MCF 10A (cell line): ENCODE results near the gene GPRC5D. TPM values are rescaled to one million over a fixed set of nuclear protein-coding genes. Genes with fewer than 3 reads are reported as not detected.

ENCODE experiments used
- BruUV-seq: library from RNA; stranded (reverse); fragments of 400-500 nt; replicated peaks from 2 replicates; lab custom pipeline; 2021; lab: Mats Ljungman, UMichigan
- CTCF ChIA-PET: fragments of 300-600 bp; sonication (Branson Sonifier 250); formaldehyde crosslinking; extraction: SDS; loops from one replicate; lab custom pipeline; 2021; ENCODE audit warnings: antibody characterized with exemption, inconsistent platforms; lab: Yijun Ruan, JAX
- POLR2A ChIA-PET: fragments of 300-600, 350-650 bp; sonication (Branson Sonifier 250); formaldehyde crosslinking; extraction: SDS; loops from one replicate; lab custom pipeline; 2020; ENCODE audit warnings: antibody characterized with exemption, inconsistent platforms; lab: Yijun Ruan, JAX
- DNase-seq: peaks from one replicate; pipeline ENCODE4 v3.0.0-alpha.2; 2018; ENCODE audit not compliant: unreplicated experiment
- H3K27ac Mint-ChIP-seq: one replicate; pipeline ENCODE4 v1.8.0; 2022; ENCODE audit warnings: mild to moderate bottlenecking, low read depth, mixed read lengths; ENCODE audit not compliant: unreplicated experiment
- H3K27me3 Mint-ChIP-seq: one replicate; pipeline ENCODE4 v1.8.0; 2022; ENCODE audit warnings: mixed read lengths; ENCODE audit not compliant: insufficient read depth, unreplicated experiment
- H3K36me3 Mint-ChIP-seq: one replicate; pipeline ENCODE4 v1.8.0; 2022; ENCODE audit warnings: mild to moderate bottlenecking, moderate library complexity, mixed read lengths; ENCODE audit not compliant: insufficient read depth, unreplicated experiment
- H3K4me1 Mint-ChIP-seq: one replicate; pipeline ENCODE4 v1.8.0; 2022; ENCODE audit warnings: mixed read lengths; ENCODE audit not compliant: insufficient read depth, unreplicated experiment
- H3K4me3 Mint-ChIP-seq: one replicate; pipeline ENCODE4 v1.8.0; 2022; ENCODE audit warnings: mild to moderate bottlenecking, moderate library complexity, mixed read lengths; ENCODE audit not compliant: unreplicated experiment
- H3K9me3 Mint-ChIP-seq: one replicate; pipeline ENCODE4 v1.8.0; 2022; ENCODE audit warnings: mixed read lengths; ENCODE audit not compliant: unreplicated experiment
- intact Hi-C: fragments of 100-400 bp; cut with micrococcal nuclease; formaldehyde crosslinking; loops from 2 replicates; pipeline ENCODE4 v1.14.1; 2022
- total RNA-seq: library from RNA; stranded (reverse); gene quantifications from 2 replicates; pipeline ENCODE4 v1.2.3, GENCODE V29; 2022
- TF ChIP-seq, protein P1 (sequence below): fragments of 200-600 bp; IDR thresholded peaks from one replicate; pipeline ENCODE4 v1.8.0; 2022; ENCODE audit warnings: antibody characterized with exemption, mild to moderate bottlenecking; ENCODE audit not compliant: unreplicated experiment

GPRC5D gene
- total RNA-seq, 1 experiment from 2014 or later, result not detected

- CTCF ChIA-PET, result interaction anchor here (0.6 to 11.7 kb wide), 10 partner anchors 11 to 248 kb away, joined by 3 to 150 read pairs (median 5); no protein-coding TSS in a partner anchor
- TF ChIP-seq, protein P1, sequence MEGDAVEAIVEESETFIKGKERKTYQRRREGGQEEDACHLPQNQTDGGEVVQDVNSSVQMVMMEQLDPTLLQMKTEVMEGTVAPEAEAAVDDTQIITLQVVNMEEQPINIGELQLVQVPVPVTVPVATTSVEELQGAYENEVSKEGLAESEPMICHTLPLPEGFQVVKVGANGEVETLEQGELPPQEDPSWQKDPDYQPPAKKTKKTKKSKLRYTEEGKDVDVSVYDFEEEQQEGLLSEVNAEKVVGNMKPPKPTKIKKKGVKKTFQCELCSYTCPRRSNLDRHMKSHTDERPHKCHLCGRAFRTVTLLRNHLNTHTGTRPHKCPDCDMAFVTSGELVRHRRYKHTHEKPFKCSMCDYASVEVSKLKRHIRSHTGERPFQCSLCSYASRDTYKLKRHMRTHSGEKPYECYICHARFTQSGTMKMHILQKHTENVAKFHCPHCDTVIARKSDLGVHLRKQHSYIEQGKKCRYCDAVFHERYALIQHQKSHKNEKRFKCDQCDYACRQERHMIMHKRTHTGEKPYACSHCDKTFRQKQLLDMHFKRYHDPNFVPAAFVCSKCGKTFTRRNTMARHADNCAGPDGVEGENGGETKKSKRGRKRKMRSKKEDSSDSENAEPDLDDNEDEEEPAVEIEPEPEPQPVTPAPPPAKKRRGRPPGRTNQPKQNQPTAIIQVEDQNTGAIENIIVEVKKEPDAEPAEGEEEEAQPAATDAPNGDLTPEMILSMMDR, result no peak
- Mint-ChIP-seq H3K4me3 (no peak overlapping the region), H3K27me3 (no peaks in the 10 kb centered on the region), H3K4me1 (peaks cover 13% of the 10 kb centered on the region), H3K9me3 (no peaks in the 10 kb centered on the region), H3K27ac (no peak overlapping the region), H3K36me3 (peaks cover 27% of the 10 kb centered on the region)
- intact Hi-C loops, result no loop called here
- BruUV-seq, result no TSS peak
- POLR2A ChIA-PET, result interaction anchor here (1.8 kb wide), 1 partner anchor 10 kb away, joined by 8 read pairs; no protein-coding TSS in a partner anchor
- no peak for DNase-seq
Measured at GRCh38 chr12:12986775-12987331, 34.9 kb upstream of the GPRC5D start.

- Mint-ChIP-seq H3K9me3 (no peaks in the 10 kb centered on the region), H3K27me3 (no peaks in the 10 kb centered on the region), H3K4me1 (peaks cover 6% of the 10 kb centered on the region), H3K36me3 (peaks cover 27% of the 10 kb centered on the region), H3K4me3 (no peak overlapping the region), H3K27ac (no peak overlapping the region)
- DNase-seq, result peak; percentile 55
- intact Hi-C loops, result no loop called here
- no TSS peak for BruUV-seq
- ChIA-PET CTCF (interaction anchor here (0.7 to 11.7 kb wide), 12 partner anchors 10 to 249 kb away, joined by 3 to 150 read pairs (median 5); no protein-coding TSS in a partner anchor), POLR2A (interaction anchor here (1.0 to 1.8 kb wide), 3 partner anchors 9 to 107 kb away, joined by 3 to 8 read pairs (median 3); no protein-coding TSS in a partner anchor)
- TF ChIP-seq, protein P1, result peak; percentile 30
Measured at GRCh38 chr12:12985817-12986408, 33.9 kb upstream of the GPRC5D start.

DNA sequence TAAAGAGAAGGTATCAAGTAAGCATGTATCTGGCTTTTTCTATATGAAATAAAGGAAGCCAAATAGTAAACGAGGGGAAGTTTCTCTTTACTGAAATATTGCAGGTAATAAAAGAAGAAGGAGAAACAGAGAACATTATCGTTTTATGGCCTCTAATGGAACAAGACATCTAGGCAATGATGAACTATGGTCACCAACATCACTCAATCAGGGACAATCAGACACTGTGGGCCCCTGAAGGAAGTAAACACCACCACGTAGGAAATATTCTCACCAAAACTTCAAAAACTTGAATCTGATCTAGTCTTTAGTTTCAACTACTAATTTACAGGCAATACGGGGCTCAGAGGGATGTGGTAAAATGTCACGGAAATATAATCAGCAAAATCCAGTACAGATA lies 32.2 kb upstream of the GPRC5D start:
- ChIA-PET CTCF (interaction anchor here (0.6 to 11.7 kb wide), 27 partner anchors 9 to 252 kb away, joined by 3 to 150 read pairs (median 5); partner anchors contain the start of gene DDX47), POLR2A (interaction anchor here (1.1 to 2.5 kb wide), 3 partner anchors 68 to 262 kb away, joined by 3 to 7 read pairs (median 4); no protein-coding TSS in a partner anchor)
- H3K36me3 Mint-ChIP-seq, result peaks cover 27% of the 10 kb centered on the region
- no TSS peak for BruUV-seq
- H3K27me3 Mint-ChIP-seq, result no peaks in the 10 kb centered on the region
- peaks cover 6% of the 10 kb centered on the region for H3K4me1 Mint-ChIP-seq
- TF ChIP-seq, protein P1, result no peak
- no peak for DNase-seq
- H3K9me3 Mint-ChIP-seq, result no peaks in the 10 kb centered on the region
- H3K27ac Mint-ChIP-seq, result peak overlapping the region; percentile 0
- no peak overlapping the region for H3K4me3 Mint-ChIP-seq
- intact Hi-C loops, result loop anchor here (5.0 kb wide), 1 partner anchor 228 kb away; no protein-coding TSS in a partner anchor

DNA sequence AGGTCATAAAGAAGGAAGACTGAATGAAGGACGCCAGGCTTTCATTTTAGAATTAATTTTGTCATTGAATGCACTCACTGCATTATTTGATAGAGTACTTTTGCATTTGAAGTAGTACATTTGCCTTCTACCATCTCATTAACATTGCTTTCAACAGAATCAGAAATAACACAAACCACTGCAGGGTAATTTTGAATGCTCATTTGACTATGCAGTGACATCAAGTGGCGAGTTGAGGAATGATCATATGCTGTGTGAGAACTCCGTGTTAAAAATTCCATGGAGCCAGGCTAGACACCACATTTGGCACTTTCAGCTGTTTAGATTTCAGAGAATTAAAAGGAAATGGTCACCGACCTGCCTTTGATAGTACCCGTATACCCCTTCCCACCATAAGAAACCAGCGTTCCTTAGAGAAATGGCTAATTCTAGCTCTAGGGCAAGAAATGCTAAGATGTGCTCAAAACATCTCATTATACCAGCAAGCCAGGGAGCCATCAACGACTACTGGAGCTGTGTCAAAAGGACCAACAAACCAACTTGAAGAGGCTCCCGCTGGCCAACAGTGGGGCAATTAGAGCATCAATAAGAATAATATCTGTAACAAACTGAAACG lies 31.6 kb upstream of the GPRC5D start:
- ChIA-PET CTCF (interaction anchor here (0.6 to 11.7 kb wide), 29 partner anchors 8 to 252 kb away, joined by 3 to 150 read pairs (median 5); partner anchors contain the start of gene DDX47), POLR2A (interaction anchor here (0.7 to 2.5 kb wide), 5 partner anchors 9 to 262 kb away, joined by 3 to 7 read pairs (median 3); no protein-coding TSS in a partner anchor)
- H3K27ac Mint-ChIP-seq, result peak overlapping the region; percentile 0
- no peaks in the 10 kb centered on the region for H3K27me3 Mint-ChIP-seq
- intact Hi-C loops, result loop anchor here (1.0 to 5.0 kb wide), 5 partner anchors 67 to 264 kb away; no protein-coding TSS in a partner anchor
- H3K36me3 Mint-ChIP-seq, result peaks cover 22% of the 10 kb centered on the region
- H3K4me3 Mint-ChIP-seq, result no peak overlapping the region
- peaks cover 6% of the 10 kb centered on the region for H3K4me1 Mint-ChIP-seq
- TF ChIP-seq, protein P1, result peak; percentile 66
- no TSS peak for BruUV-seq
- peak; percentile 65 for DNase-seq
- no peaks in the 10 kb centered on the region for H3K9me3 Mint-ChIP-seq
